Nephron progenitor cell (in vitro differentiated cells): ENCODE measurements around the gene TIAM2.
A peak's percentile ranks its signal among the peaks of the same experiment; 100 is the strongest.
"Not testable (repeated sequence)": the region's sequence is repeated elsewhere in the genome, so short reads cannot be mapped to it uniquely, and the experiment has no call there.

Experiments
- DNase-seq: peaks from one replicate; pipeline ENCODE4 v3.0.0; 2021
- H3K27ac Mint-ChIP-seq: 2 replicates; pipeline ENCODE4 v1.8.0; 2021; ENCODE audit warnings: mild to moderate bottlenecking, moderate library complexity, mixed read lengths
- H3K27me3 Mint-ChIP-seq: 2 replicates; pipeline ENCODE4 v1.8.0; 2021; ENCODE audit warnings: mild to moderate bottlenecking, low read depth, mixed read lengths; ENCODE audit not compliant: poor library complexity
- H3K36me3 Mint-ChIP-seq: 2 replicates; pipeline ENCODE4 v1.8.0; 2021; ENCODE audit warnings: low read depth, mixed read lengths
- H3K4me1 Mint-ChIP-seq: 2 replicates; pipeline ENCODE4 v1.8.0; 2021; ENCODE audit warnings: mixed read lengths
- H3K4me3 Mint-ChIP-seq: 2 replicates; pipeline ENCODE4 v1.8.0; 2021; ENCODE audit warnings: mild to moderate bottlenecking, moderate library complexity, mixed read lengths
- H3K9me3 Mint-ChIP-seq: 2 replicates; pipeline ENCODE4 v1.8.0; 2021; ENCODE audit warnings: mild to moderate bottlenecking, moderate library complexity, mixed read lengths
- TF ChIP-seq, protein P1 (sequence below): fragments of 200-600 bp; sonication (generic); IDR thresholded peaks from 2 replicates; pipeline ENCODE4 v1.5.0; 2021; ENCODE audit warnings: antibody characterized with exemption

The TIAM2 gene

DNA sequence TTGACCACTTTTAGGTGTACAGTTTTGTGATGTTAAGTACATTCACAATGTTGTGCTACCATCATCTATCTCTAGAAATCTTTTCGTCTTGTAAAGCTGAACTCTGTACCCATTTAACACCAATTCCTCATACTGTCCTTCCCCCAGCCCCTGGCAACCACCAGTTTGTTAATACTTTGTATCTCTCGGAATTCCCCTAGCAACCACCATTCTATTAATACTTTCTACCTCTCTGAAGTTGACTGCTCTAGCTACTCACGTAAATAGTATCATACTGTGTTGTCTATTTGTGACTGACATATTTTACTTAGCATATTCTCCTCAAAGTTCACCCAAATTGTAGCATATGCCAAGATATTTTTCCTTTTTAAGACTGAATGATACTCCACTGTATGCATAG, 186.4 kb downstream of the TIAM2 start:
- H3K4me3 Mint-ChIP-seq = no peak overlapping the region
- no peaks in the 10 kb centered on the region for H3K9me3 Mint-ChIP-seq
- TF ChIP-seq, protein P1, sequence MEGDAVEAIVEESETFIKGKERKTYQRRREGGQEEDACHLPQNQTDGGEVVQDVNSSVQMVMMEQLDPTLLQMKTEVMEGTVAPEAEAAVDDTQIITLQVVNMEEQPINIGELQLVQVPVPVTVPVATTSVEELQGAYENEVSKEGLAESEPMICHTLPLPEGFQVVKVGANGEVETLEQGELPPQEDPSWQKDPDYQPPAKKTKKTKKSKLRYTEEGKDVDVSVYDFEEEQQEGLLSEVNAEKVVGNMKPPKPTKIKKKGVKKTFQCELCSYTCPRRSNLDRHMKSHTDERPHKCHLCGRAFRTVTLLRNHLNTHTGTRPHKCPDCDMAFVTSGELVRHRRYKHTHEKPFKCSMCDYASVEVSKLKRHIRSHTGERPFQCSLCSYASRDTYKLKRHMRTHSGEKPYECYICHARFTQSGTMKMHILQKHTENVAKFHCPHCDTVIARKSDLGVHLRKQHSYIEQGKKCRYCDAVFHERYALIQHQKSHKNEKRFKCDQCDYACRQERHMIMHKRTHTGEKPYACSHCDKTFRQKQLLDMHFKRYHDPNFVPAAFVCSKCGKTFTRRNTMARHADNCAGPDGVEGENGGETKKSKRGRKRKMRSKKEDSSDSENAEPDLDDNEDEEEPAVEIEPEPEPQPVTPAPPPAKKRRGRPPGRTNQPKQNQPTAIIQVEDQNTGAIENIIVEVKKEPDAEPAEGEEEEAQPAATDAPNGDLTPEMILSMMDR = no peak
- DNase-seq = no peak
- no peak overlapping the region for H3K27ac Mint-ChIP-seq
- H3K4me1 Mint-ChIP-seq = peaks cover 30% of the 10 kb centered on the region
- no peaks in the 10 kb centered on the region for H3K36me3 Mint-ChIP-seq
- no peaks in the 10 kb centered on the region for H3K27me3 Mint-ChIP-seq

DNA sequence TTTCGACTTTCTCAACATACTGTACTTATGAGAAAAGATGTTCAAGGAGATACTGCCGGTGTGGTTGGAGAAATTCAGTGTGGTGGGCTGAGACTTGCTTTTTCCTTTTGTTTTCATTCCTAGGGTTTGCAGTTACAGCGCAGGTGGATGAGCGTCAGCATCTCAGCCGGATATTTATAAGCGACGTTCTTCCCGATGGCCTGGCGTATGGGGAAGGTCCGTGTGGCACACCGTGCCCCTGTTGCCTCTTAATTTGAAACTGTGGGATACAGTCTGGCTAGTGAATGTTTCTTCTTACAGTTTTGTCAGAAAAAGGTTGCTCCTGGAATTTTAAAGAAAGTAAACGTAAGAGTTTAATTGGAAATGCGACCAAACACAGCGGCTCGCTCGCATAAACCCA, 187.0 kb downstream of the TIAM2 start:
- DNase-seq = no peak
- TF ChIP-seq, protein P1 = no peak
- no peaks in the 10 kb centered on the region for H3K9me3 Mint-ChIP-seq
- peaks cover 36% of the 10 kb centered on the region for H3K4me1 Mint-ChIP-seq
- peak overlapping the region; percentile 62 for H3K27ac Mint-ChIP-seq
- no peaks in the 10 kb centered on the region for H3K36me3 Mint-ChIP-seq
- H3K4me3 Mint-ChIP-seq = no peak overlapping the region
- H3K27me3 Mint-ChIP-seq = no peaks in the 10 kb centered on the region

DNA sequence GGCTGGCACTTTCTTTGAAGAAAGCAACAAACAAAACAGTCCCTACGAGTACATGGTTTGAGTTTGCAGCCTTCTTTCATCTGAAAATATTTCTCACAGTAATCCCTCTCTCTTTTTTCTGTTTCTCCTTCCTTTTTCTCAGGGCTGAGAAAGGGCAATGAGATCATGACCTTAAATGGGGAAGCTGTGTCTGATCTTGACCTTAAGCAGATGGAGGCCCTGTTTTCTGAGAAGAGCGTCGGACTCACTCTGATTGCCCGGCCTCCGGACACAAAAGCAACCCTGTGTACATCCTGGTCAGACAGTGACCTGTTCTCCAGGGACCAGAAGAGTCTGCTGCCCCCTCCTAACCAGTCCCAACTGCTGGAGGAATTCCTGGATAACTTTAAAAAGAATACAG, 188.0 kb downstream of the TIAM2 start:
- Mint-ChIP-seq H3K4me3 (no peak overlapping the region), H3K9me3 (no peaks in the 10 kb centered on the region), H3K27ac (peak overlapping the region; percentile 32), H3K27me3 (no peaks in the 10 kb centered on the region), H3K36me3 (no peaks in the 10 kb centered on the region), H3K4me1 (peaks cover 43% of the 10 kb centered on the region)
- TF ChIP-seq, protein P1 = no peak
- DNase-seq = no peak

DNA sequence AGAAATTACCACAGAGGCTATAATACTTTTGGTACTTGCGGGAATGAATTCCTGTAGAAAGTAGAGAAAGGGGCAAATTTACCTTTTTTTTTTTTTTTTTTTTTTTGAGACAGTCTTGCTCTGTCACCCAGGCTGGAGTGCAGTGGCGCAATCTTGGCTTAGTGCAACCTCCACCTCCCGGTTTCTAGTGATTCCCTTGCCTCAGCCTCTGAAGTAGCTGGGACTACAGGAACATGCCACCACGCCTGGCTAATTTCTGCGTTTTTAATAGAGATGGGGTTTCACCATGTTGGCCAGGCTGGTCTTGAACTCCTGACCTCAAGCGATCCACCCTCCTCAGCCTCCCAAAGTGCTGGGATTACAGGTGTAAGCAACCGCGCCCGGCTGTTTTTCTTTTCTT, 189.9 kb downstream of the TIAM2 start:
- H3K36me3 Mint-ChIP-seq, H3K4me3 Mint-ChIP-seq, H3K27me3 Mint-ChIP-seq, H3K27ac Mint-ChIP-seq, H3K9me3 Mint-ChIP-seq, DNase-seq: not testable (repeated sequence)
- H3K4me1 Mint-ChIP-seq = peaks cover 63% of the 10 kb centered on the region

DNA sequence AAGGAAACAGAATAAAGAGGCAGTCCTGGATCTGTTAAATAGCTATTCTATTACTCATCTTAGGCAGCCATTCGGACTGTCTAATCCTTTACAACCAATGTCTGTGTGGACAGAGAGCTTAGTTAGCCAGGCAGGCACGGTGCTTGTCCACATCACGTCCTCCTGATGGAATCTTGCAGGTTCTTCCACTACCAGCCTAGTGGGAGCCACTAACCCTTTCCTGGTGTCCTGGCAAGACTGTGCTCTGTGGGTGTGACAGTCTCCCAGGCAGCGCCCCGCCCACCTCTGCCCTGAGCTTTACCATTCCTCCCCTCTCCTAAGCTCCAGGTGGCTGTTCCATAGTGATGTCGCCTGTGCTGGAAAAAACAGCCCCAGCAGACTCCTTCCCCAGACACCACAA, 190.4 kb downstream of the TIAM2 start:
- no peak overlapping the region for H3K27ac Mint-ChIP-seq
- peaks cover 68% of the 10 kb centered on the region for H3K4me1 Mint-ChIP-seq
- peak; percentile 60 for DNase-seq
- H3K4me3 Mint-ChIP-seq = no peak overlapping the region
- H3K9me3 Mint-ChIP-seq = no peaks in the 10 kb centered on the region
- H3K36me3 Mint-ChIP-seq = no peaks in the 10 kb centered on the region
- no peaks in the 10 kb centered on the region for H3K27me3 Mint-ChIP-seq
- TF ChIP-seq, protein P1 = no peak

DNA sequence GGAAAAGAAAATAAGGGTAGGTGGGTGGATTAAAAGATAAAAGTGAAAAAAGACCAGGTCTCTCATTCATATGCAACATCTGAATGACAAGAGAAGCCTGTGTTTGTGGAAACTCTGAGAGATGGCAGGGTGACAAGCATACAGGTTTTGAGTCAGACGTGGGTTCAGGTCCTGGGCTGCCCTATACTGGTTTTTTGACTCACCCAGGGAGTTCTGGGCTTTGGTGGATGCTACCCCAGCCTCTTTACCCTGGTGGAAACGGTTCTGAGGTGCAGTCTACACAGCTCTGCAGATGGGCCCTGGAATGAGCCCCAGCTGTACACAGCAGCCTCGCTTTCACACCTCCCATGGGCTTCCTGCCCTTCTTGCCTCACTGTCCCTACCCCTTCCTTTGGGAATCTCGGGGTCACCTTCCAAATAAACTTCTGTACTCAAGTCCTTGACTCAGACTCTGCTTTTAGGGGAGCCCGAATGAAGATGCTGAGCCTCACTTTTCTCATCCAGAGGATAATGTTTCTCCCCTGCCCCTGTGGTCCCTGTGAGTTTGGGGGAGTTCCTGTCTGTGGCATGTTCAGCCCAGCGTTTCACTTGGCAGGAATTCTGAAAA, 191.0 kb downstream of the TIAM2 start:
- DNase-seq = no peak

More for the DNA sequence above, 191.0 kb downstream of the TIAM2 start:
- peaks cover 74% of the 10 kb centered on the region for H3K4me1 Mint-ChIP-seq
- H3K9me3 Mint-ChIP-seq = no peaks in the 10 kb centered on the region
- H3K36me3 Mint-ChIP-seq = no peaks in the 10 kb centered on the region
- no peaks in the 10 kb centered on the region for H3K27me3 Mint-ChIP-seq
- TF ChIP-seq, protein P1 = no peak
- H3K4me3 Mint-ChIP-seq = no peak overlapping the region
- no peak overlapping the region for H3K27ac Mint-ChIP-seq
